Endodermal cell (in vitro differentiated cells): ENCODE measurements around the gene SORCS2. TPM values are rescaled to one million over a fixed set of nuclear protein-coding genes. Genes with fewer than 3 reads are reported as not detected.
A peak's percentile ranks its signal among the peaks of the same experiment; 100 is the strongest.

Experiments used
- DNase-seq: peaks from one replicate; pipeline ENCODE4 v3.0.0-alpha.2; 2017
- H3K27ac ChIP-seq: 2 replicates; pipeline ENCODE4 v1.5.1; 2013; ENCODE audit warnings: mild to moderate bottlenecking, low read depth, low read length, moderate library complexity
- H3K27me3 ChIP-seq: 2 replicates; pipeline ENCODE4 v1.6.1; 2013; ENCODE audit warnings: mild to moderate bottlenecking, low read length, moderate library complexity; ENCODE audit not compliant: insufficient read depth, control insufficient read depth, poor library complexity, severe bottlenecking
- H3K36me3 ChIP-seq: 2 replicates; pipeline ENCODE4 v1.7.0; 2013; ENCODE audit warnings: mild to moderate bottlenecking, low read length, moderate library complexity; ENCODE audit not compliant: control insufficient read depth, insufficient read depth
- H3K4me1 ChIP-seq: one replicate; pipeline ENCODE4 v1.7.0; 2013; ENCODE audit warnings: low read length; ENCODE audit not compliant: control insufficient read depth, insufficient read depth
- H3K4me3 ChIP-seq: 2 replicates; pipeline ENCODE4 v1.5.1; 2013; ENCODE audit warnings: mild to moderate bottlenecking, low read length, moderate library complexity
- H3K9ac ChIP-seq: 2 replicates; pipeline ENCODE4 v1.6.1; 2013; ENCODE audit warnings: mild to moderate bottlenecking, low read length, moderate library complexity; ENCODE audit not compliant: poor library complexity, severe bottlenecking; ENCODE audit errors: extremely low read depth
- H3K9me3 ChIP-seq: 2 replicates; pipeline ENCODE4 v1.6.1; 2013; ENCODE audit warnings: mild to moderate bottlenecking, low read length, moderate library complexity; ENCODE audit not compliant: control insufficient read depth
- H3K27ac Mint-ChIP-seq: 2 replicates; pipeline ENCODE4 v1.8.0; 2020; ENCODE audit warnings: mixed read lengths
- H3K27me3 Mint-ChIP-seq: 2 replicates; pipeline ENCODE4 v1.8.0; 2021; ENCODE audit warnings: mild to moderate bottlenecking, mixed read lengths; ENCODE audit not compliant: insufficient read depth
- H3K36me3 Mint-ChIP-seq: 2 replicates; pipeline ENCODE4 v1.8.0; 2020; ENCODE audit warnings: low read depth, mixed read lengths
- H3K4me1 Mint-ChIP-seq: 2 replicates; pipeline ENCODE4 v1.8.0; 2020; ENCODE audit warnings: mixed read lengths
- H3K4me3 Mint-ChIP-seq: 2 replicates; pipeline ENCODE4 v1.8.0; 2020; ENCODE audit warnings: mild to moderate bottlenecking, moderate library complexity, mixed read lengths
- H3K9me3 Mint-ChIP-seq: 2 replicates; pipeline ENCODE4 v1.8.0; 2020; ENCODE audit warnings: mild to moderate bottlenecking, mixed read lengths
- whole genome bisulfite sequencing, 2 experiments: methylation state at CpG; one replicate each; pipeline versions ENCODE4 v1.1.5 to v1.1.7; 2013; ENCODE audit warnings: missing lambda C conversion rate in 2 of 2, mixed read lengths in 1 of 2; ENCODE audit not compliant: insufficient coverage in 1 of 2, insufficient read length in 1 of 2; 5-methylcytosine and 5-hydroxymethylcytosine counted together
- total RNA-seq, 2 donors: library from RNA; stranded (reverse); fragmentation: NEBNext Ultra II Directional in 1 of 2; extraction: Animal tissue kit (Norgen Biotek cat#: 25700) in 1 of 2; gene quantifications; 2 replicates in 1 of 2; 3 replicates in 1 of 2; pipeline ENCODE4 v1.2.1, GENCODE V29; 2021
- TF ChIP-seq, protein P1 (sequence below): fragments of 200-600 bp; sonication (generic); conservative IDR thresholded peaks from 2 replicates; pipeline ENCODE4 v1.5.0; 2021; ENCODE audit warnings: antibody characterized with exemption, mild to moderate bottlenecking

SORCS2 gene
- total RNA-seq, 2 donors from 2014 or later, result 1.4 to 1.9 TPM

DNA sequence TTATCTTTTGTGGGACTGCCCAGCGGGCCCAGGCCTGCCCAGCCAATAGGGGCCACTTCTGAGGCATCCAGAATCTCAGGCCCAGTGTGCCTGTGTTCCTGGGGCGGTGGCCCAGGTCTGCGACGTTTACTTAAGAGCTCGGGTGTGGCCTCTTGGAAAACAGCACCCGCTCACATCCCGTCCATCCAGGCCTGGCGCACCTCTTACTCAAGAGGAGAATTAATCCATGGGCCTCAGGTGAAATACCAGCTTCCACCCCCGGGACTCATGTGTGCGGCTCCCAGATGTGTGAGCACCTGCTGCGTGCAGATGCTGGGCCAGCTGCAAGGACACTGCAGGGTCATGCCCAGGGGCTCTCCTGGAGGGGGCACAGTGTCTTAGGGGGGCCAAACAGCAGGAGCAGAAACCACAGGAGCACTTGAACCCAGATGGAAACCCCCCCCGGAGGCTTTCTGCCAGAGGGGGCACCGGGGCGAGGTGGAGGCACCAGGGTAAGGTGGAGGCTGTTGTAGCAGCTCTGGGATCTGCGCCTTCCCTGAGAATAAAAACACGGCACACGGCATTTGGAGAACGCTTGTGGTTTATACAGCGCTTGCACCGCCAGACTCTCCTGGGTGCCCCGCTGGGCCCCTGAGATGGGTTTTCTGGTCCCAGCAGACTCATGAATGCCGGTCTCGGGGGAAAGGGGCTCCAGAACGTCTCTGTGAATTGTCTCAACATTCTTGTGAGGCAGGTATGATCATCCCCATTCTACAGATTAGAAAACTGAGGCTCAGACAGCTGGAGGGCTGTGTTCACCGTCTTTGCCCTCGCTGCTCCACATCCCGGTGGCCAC is 239.6 kb downstream of the SORCS2 start:
- no peaks in the 10 kb centered on the region for H3K27me3 Mint-ChIP-seq
- no peaks in the 10 kb centered on the region for H3K9me3 Mint-ChIP-seq
- no peak overlapping the region for H3K27ac ChIP-seq
- peak overlapping the region; percentile 58 for H3K27ac Mint-ChIP-seq
- no peaks in the 10 kb centered on the region for H3K36me3 Mint-ChIP-seq
- peaks cover 4% of the 10 kb centered on the region for H3K4me1 ChIP-seq
- H3K9me3 ChIP-seq, result no peaks in the 10 kb centered on the region
- no peaks in the 10 kb centered on the region for H3K36me3 ChIP-seq
- WGBS, 2 experiments, result 93 to 95% methylated on average over 19 to 27 of the region's 27 CpGs
- H3K4me3 Mint-ChIP-seq, result no peak overlapping the region
- H3K4me3 ChIP-seq, result no peak overlapping the region
- no peak for DNase-seq
- no peak overlapping the region for H3K9ac ChIP-seq
- H3K27me3 ChIP-seq, result no peaks in the 10 kb centered on the region
- H3K4me1 Mint-ChIP-seq, result peaks cover 32% of the 10 kb centered on the region
- TF ChIP-seq, protein P1, sequence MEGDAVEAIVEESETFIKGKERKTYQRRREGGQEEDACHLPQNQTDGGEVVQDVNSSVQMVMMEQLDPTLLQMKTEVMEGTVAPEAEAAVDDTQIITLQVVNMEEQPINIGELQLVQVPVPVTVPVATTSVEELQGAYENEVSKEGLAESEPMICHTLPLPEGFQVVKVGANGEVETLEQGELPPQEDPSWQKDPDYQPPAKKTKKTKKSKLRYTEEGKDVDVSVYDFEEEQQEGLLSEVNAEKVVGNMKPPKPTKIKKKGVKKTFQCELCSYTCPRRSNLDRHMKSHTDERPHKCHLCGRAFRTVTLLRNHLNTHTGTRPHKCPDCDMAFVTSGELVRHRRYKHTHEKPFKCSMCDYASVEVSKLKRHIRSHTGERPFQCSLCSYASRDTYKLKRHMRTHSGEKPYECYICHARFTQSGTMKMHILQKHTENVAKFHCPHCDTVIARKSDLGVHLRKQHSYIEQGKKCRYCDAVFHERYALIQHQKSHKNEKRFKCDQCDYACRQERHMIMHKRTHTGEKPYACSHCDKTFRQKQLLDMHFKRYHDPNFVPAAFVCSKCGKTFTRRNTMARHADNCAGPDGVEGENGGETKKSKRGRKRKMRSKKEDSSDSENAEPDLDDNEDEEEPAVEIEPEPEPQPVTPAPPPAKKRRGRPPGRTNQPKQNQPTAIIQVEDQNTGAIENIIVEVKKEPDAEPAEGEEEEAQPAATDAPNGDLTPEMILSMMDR, result no peak

DNA sequence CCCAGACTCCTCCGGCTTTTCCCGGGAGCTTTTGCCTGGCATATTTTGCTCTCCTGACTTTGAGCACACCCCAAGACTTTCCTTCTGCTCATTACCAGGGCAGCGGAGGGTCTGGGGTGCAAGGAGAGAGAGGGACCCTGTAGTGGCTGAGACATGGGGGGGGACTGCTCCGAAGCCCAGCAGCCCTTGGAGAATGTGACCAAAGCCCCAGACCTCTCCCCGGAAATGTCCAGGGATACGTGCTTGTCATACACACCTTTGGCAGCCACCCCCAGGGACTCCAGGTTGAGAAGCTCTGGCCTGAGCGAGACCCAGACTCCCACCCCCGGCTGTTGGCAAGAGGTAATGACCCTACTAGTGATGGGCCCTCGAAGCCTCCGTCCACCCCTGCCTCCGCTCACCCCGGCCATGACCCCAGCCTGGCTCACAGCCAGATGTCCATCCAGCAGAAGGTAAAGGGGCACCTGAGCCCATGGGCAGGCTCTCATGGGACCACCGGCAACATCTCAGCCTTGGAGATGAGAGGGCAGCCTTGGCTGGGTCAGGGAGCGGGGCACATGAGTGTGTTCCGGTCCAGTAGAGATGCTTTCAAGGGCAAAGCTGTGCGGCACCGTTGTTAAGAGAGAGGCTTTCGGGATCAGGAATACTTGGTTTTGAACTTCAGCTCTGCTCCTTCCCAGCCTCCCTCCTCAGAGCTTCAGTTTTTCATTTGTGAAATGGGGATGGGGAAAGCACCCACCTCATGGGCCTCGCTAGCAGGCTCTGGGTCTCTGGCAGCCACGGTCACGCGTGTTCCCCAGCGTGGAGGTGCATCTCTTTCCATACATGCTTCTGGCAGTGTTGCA is 240.4 kb downstream of the SORCS2 start:
- Histone ChIP-seq H3K4me1 (peaks cover 4% of the 10 kb centered on the region), H3K27me3 (no peaks in the 10 kb centered on the region), H3K27ac (no peak overlapping the region), H3K9ac (no peak overlapping the region), H3K9me3 (no peaks in the 10 kb centered on the region), H3K36me3 (no peaks in the 10 kb centered on the region), H3K4me3 (no peak overlapping the region)
- TF ChIP-seq, protein P1, result no peak
- Mint-ChIP-seq H3K4me3 (no peak overlapping the region), H3K27ac (peak overlapping the region; percentile 58), H3K4me1 (peaks cover 26% of the 10 kb centered on the region), H3K9me3 (no peaks in the 10 kb centered on the region), H3K36me3 (no peaks in the 10 kb centered on the region), H3K27me3 (no peaks in the 10 kb centered on the region)
- 91 to 94% methylated on average over 10 to 23 of the region's 23 CpGs for WGBS, 2 experiments
- no peak for DNase-seq

DNA sequence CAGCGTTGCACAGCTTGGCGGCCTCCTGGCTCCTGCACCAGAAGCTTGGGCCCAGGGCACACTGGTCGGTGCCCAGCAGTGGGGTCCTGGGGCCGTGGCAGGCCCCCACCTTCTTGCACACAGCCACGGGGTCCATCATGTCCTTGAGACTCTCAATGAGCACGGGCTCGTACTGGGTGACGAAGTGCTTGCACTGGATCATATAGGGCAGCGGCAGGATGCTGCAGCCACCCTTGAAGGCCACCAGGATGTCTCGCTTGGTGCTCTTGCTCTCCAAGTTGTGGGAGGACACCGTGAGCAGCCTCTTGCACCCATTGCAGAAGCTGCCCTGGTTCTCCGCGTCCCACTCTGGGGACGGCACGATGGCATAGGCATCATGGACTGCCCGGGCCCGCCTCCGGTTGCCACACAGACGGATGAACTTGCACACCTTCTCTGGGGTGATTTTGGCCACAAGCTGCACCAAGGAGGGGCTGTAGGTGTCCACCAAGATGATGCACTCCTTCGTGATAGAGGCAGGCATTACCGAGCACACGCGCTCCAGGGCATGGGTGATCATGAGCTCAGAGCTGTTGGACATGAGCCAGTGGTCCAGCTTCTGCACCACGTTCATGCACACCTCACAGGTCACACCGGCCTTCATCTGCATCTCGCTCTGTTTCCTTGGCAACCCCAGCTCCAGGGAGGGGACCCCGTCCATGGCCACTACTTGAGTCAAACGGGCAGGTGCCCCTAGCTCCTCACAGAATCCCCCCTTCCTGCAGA is 241.2 kb downstream of the SORCS2 start:
- no peaks in the 10 kb centered on the region for H3K36me3 ChIP-seq
- no peaks in the 10 kb centered on the region for H3K36me3 Mint-ChIP-seq
- no peaks in the 10 kb centered on the region for H3K27me3 ChIP-seq
- TF ChIP-seq, protein P1, result peak; percentile 27
- H3K9me3 Mint-ChIP-seq, result peaks cover under 1% of the 10 kb centered on the region
- H3K9ac ChIP-seq, result no peak overlapping the region
- DNase-seq, result no peak
- peaks cover 4% of the 10 kb centered on the region for H3K4me1 ChIP-seq
- WGBS, 2 experiments, result 93 to 96% methylated on average over 21 to 28 of the region's 28 CpGs
- no peak overlapping the region for H3K27ac ChIP-seq
- no peak overlapping the region for H3K27ac Mint-ChIP-seq
- peaks cover 20% of the 10 kb centered on the region for H3K4me1 Mint-ChIP-seq
- no peak overlapping the region for H3K4me3 ChIP-seq
- peaks cover 4% of the 10 kb centered on the region for H3K27me3 Mint-ChIP-seq
- no peaks in the 10 kb centered on the region for H3K9me3 ChIP-seq
- H3K4me3 Mint-ChIP-seq, result no peak overlapping the region
